Eye (tissue), 1 donor: ENCODE measurements around the gene WNT4.

ENCODE experiments used
- DNase-seq: peaks from one replicate; pipeline ENCODE4 v3.0.0-alpha.2; 2015

WNT4 gene

DNA sequence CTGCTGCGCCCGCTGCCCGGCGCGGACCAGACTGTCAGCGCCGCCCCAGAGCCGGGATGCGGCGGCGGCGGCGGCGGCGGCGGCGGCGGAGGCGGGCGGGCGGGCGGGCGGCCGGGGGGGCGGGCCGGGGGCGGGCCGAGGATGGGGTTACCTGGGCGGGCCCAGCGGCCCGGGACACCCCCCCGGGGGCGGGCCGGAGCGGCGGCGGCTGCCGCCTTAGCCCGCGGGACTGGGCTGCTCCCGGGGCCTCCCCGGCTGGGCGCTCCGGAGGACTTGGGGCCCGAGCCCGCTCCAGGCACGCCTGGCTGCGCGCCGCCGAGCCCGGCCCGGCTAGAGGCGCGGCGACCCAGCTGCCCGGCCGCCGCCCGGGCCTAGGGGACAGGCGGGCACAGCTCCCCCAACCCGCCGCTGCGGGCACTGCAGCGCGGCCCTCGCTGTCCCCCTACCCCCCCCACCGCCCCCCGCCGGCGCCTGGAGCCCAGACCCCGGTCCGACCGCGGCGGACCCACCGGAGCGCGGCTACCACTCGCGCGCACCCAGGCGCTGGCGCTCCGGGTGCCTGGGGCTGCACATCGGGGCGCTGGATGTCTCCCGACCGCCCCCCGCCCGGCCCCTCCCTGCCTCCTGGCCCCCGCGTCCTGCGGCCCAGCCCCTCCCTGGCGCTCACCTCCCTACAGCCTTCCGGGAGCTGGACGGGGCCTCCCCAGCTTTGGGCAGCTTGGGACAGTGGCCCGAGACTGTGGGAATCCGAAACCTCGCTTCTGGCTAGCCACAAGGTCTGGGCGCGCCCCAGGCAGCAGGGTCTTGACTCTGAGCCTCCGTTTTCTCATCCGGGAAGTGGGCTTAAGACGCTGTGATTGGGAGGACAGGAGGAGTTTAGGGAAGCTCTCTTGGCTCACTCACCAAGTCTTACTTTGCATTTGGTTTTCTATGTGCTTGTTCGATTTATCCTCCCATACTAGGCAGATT is at the start of gene WNT4:
TSS of gene WNT4 (minus strand) at position 33 of the 969 bp plus-strand sequence. CDS start 175 bp downstream, outside the sequence.
- peak; percentile 54 for DNase-seq

DNA sequence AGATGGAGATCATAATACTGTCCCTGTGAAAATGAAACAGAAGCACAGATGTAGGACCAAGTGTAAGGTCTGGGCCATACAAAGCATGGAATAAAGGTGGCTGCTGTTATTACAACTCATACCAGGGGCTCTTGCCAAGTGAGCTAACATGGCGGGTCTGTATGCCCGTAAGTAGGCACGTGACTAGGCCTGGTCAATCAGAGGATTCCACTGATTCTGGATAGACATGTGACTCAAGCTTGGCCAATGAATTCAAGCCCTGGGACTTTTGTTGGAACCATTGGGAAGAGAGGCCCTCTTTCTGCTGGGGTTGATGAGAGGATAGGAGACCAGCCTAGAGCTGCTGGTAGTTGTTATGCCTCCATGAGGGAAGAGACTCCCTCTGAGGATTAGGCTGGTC is 47.8 kb upstream of the WNT4 start:
- DNase-seq, result no peak

DNA sequence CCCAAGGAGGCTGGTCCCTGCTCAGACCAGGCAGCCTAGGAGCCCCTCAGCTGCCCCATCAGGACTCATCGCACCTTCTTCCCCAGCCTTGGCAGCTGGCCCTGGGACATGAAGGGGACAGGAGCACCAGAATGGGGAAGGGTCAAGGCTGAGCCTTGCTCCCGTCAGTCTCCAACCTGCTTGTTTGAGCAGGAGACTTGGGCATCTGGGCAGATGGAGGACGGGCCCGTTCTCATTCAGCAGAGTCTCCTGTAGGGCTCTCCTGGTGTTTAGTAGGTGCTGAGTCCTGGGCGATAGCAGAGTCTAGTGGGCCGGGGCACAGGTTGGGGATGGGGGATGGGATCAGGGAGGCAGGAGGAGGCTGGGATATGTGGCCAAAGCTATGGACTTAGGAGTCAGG is 47.4 kb upstream of the WNT4 start:
- no peak for DNase-seq

DNA sequence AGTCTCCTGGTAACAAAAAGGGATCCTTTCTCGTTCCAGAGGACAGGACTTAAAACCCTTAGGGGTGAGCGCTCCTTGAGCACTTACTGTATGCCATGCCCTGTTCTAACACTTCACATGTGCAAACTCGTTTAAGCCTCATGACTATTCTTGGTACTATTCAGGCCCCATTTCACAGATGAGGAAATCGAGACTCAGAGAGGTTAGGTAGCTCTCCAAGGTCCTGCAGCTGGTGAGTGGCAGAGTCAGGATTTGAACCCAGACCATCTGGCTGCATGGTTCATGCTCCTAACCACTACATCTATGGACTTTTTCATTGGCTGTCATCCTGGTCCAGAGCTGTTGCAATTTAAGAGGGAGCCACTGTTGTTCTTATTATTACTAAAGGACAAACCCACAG is 46.7 kb upstream of the WNT4 start:
- no peak for DNase-seq

DNA sequence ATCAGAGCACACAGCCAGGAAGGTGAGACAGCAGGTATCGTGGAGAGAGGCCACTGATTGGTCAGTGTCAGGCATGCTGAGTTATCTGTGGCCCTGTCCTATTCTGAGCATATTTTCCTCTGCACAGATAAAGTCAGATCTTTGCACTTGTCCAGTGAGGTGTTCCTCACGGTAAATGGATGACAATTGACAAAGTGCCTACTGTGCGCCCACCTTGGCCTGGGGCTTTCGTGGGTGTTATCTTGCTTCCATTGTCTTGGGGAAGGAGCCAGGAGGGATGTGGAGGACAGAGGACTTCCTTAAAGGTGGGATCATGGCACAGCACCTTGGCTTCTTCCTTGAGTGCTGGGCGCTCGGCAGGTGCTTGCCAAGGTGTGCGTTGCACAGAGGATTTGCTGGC is 46.0 kb upstream of the WNT4 start:
- DNase-seq, result no peak

DNA sequence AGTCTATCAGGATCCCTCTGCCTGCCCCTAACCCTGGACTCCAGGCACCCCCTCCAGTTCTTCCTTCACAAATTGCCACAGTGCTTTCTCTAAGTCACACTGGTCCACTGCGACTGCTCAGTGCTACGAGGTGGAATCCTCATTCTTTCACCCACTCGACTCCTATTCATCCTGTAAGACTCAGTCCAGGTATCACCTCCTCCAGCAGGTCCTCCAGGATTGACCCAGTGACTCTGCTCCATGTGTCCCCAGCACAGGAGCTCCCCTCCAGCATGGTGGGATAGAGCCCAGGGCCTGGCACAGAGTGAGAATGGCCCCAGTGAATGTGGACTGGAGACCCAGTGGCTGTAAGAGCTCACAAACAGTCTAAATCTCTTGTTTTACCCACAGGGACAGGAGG is 45.5 kb upstream of the WNT4 start:
- DNase-seq, result no peak

DNA sequence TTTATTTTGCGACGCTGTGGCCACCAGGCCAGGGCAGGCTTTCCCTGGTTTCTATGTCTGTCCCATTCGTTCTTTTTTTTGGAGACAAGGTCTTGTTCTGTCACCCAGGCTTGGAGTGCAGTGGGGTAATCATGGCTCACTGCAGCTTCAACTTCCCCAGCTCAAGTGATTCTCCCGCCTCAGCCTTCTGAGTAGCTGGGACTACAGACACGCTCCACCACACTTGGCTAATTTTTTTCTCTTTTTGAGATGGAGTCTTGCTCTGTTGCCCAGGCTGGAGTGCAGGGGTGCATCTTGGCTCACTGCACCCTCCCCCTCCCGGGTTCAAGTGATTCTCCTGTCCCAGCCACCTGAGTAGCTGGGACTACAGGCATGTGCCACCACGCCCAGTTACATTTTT is 43.4 kb upstream of the WNT4 start:
- DNase-seq, result no peak

DNA sequence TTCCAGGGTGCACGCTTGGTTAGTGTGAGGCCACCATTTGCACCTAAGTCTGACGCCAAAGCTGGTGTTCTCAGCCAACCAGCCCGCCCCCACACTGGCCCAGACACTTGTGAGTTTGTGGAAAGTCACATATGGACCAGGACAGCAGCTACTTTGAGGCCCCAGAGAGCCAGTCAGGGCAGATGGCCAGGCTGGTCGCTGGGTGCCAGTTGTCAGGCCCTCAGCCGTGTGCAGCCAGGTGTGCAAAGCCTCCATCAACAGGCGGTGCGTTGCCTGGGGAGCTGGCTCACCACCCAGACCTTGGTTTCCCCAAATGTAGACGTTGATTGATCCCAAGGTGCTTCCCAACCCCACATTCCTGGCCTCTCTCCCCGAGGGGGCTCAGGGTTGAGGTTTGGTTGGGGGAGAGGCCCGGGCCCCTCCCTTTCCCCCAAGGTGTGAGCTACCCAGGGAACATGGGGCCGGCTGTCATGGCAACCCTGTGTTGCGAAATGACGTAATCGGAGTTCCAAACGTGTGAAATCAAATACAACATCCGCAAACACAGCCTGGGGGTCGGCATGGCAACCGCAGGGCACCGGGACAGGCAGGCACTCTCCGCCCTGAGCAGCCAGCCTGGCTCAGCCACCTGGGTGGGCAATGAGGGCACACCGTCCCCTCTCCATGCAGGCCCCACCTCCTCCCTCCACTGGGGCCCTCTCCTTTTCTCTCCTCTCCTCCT is 42.2 kb upstream of the WNT4 start:
- DNase-seq, result peak; percentile 71

DNA sequence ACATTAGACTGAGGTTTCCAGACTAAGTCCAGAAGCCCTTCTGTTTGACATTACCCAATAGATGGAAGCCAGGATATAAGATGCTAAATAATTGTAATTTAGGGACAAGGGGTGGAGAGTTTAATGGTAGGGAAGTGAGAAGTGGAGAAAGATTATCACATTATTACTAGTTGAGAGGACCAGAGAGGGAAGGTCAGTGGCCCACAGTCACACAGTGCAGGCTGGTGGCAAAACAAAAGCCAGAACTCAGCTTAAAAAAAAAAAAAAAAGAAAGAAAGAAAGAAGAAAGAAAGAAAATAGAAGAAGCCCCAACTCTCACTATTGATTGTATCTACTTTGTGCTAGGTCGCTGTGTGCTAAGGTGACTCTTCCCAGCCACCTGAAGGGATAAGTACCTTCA is 41.6 kb upstream of the WNT4 start:
- DNase-seq, result no peak

DNA sequence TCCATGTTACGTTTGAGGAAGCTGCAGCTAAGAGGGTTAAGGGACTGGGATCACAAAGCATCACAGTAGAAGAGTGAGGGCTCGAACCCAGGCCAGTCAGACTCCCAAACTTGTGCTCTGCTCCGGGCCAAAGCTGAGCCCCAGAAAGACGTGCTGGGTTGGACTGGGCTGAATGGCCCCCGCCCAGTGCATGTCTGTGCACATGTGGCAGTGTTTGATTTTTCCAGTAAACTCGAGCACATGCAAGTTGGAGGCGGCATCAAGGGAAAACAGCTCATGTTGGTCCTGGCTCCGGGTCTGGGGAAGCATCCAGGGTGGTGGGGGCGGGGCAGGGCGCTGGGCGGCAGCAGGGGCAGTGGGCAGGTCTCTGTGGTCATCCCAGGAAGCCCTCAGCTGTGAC is 39.8 kb upstream of the WNT4 start:
- no peak for DNase-seq

DNA sequence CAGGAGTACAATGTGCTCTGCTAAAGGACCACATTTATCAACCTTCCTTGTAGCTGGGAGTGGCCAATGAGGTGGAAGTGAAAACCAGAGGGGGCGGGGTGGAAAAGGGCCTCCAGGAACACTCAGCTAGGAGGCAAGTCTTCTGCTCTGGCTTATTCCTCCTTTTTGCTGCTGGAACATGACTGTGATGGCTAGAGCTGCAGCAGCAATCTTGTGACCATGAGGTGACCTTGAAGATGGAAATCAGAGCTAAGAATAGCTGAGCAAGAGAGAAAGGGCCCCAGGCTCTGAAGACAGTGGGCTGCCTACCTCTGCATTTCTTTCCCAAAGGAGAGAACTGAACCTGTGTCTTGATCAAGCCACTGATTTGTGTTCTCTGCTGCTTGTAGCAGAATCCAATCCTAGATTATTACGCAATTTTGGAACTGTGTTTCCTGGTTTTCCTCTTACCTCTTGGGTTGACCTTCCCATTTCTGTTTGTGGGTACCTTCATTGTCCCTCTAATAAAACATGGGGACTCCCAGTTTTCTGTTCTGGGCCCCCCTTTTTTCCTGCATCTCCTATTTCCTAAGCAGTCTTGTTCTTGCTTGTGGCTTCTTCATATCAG is 36.4 kb upstream of the WNT4 start:
- no peak for DNase-seq

DNA sequence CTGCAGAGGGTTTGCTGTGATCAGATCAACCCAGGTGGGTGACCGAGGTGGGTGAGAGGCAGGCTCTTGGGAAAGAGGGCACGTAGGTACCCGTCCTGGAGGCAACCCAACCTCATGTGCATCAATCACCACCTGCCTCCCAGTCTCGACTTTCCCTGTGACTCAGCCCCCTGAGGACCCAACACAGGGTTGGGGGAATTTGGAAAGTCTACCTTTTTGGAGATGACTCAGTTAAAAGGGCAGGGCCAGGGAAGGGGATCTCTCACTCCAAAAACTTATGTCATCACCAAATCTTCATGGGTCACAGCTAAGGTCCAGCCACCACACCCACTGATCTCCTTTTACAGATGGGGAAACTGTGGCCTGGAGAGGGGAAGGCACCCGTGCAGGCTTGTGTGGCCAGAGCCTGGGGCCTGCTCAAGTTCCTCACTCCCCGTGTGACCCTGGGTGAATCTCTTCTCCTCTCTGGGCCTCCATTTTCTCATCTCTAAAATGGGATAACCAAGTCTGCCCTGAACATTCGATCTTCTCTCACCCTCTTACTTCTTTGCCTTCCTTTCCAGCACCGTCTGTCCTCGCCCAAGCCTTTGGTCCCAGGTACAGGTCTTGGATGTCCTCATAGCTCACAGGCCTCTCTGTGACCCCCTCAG is 34.6 kb upstream of the WNT4 start:
- no peak for DNase-seq

DNA sequence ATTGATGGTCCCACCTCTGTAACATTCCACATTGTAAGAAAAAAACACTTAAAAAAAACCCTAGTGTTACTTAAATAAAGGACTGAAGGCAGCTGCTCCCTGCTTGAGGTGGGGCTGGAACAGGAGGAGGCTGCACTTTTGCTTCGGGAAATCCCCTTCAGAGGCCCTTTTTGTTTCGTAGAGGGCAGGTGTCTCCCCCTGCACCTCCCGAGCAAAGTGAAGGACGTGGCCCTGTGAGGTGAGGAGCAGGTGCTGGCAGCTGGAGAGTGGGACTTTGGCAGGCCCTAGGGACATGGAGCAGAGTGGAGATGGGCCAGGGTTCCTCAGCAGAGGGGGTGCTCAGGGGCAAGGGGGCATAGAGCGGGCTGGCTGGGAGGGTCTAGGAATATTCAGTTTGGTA is 33.4 kb upstream of the WNT4 start:
- no peak for DNase-seq

DNA sequence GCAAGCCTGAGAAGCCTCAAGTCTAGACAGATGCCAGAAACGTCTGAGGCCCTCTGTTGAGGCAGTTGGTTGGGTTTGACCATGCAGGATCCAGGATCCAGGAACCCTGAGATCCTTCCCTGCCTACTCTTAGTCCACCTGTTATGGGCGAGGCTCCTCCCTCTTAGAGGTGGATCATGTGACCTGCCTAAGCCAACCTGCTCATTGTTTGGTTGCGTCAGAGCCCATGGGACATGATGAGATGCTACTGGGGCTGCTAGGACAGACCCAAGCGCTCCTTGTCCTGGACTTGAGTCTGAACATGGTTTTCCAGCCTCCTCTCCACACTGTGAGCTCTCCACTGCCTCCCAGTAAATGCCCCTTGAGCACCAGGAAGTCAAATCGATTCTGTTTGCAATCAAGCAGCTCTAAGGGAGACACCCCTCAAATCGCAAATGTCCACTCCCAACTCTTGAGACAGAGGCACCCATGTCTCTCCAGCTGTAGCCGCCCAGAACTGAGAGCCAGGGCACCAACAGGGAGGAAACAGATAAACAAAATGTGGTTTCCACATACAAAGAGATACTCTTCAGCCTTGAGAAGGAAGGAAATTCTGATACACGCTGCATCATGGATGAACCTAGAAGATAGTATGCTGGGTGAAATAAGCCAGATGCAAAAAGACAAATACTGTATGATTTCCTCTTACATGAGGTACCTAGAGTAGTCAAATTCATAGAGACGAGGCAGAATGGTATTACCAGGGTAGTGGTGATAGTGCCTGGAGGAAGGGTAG is 31.7 kb upstream of the WNT4 start:
- no peak for DNase-seq

DNA sequence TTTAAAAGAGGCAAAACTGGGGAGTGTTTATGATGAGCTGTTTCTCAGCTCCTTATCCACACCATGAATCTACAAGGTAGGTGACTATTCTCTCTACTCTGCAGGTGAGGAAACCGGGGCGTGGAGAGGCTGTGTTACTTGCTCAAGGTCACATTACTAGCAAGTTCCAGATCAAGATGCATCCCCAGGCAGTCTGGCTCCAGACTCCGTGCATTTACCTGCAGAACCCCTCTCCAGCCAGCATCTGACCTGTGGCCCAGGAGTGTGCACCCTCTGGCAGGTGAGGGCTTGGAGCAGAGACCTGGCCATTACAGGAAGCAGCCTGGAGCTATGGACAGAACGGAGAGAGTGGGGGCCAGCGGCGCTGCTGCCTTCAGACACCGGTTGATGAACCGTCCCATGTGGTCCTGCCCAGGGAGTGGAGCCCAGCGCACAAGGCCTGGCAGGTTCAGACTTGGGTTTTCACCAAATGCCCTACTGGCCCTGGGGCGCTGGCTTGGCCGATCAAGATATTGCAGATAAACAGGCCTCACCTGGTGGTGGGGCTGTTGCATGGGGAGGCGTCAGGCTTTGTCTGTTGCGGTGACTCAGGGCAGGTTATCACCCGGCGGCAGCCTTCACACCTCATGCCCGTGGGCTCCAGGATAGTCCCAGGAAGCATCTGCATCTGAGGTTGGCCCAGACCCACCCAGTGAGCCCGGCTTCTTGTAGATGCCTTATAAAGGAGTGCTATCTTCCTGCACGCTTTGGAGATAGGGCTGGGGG is 29.2 kb upstream of the WNT4 start:
- DNase-seq, result no peak

DNA sequence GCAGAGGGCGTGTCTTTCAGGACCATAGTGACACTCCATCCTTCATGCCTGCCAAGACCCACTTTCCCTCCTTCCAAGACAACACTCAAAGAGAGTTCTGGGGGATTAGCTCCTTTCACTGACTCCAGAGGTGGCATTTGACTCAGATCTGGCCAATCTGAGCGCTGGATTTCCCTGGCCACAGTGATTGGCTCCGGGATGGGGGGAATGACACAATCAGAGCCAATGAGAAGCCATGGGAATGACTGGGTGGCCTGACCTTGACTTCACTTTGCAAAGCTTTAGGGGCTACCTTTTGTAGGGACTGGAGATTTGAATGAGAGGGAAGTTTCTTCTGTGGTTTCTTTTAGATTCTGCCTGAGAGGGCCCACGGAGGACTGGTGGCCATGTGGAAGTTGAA is 26.9 kb upstream of the WNT4 start:
- no peak for DNase-seq

DNA sequence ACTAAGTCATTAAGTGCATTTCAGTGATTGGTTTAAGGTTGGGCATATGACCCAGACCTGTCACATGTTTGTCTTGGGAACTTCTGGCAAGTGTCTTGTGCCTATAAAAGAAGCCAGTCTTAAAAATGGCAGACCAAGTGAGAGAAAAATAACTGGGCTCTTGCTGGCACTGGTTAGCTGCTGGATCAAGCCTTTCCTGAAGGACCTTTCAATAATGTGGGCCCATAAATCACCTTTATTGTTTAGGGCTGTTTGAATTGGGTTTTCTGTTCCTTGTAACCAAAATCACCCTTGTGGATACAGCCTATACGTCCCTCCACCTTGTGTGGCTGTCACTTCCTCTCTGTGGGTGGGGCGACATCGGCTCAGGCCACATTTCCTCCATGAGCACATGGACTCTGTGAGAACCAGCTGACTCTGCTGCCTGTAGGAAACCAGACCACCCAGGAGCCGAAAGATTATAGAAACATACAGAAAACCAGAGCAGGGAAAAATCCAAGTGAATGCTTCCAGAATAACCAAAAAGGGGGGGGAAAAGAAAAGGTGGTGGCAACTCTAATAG is 25.6 kb upstream of the WNT4 start:
- DNase-seq, result no peak

DNA sequence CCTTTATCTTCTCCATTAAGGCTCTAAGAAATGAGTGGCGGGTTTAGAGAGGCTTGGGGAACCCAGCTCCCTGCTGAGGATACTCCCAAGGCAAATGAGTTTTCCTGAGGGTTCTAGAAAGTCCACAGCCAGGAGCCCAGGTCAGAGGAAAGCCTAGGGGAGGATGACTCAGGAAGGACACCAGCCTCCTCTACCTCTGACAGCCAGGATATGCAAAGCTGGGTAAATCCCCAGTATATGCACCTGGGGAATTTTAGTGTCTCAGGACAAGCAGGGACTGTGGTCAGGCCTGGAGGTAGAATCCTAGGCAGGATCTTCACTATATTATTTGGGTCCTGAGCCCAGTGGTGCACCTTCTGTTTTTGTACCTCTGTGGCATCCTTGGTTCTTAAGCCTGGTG is 23.5 kb upstream of the WNT4 start:
- no peak for DNase-seq

DNA sequence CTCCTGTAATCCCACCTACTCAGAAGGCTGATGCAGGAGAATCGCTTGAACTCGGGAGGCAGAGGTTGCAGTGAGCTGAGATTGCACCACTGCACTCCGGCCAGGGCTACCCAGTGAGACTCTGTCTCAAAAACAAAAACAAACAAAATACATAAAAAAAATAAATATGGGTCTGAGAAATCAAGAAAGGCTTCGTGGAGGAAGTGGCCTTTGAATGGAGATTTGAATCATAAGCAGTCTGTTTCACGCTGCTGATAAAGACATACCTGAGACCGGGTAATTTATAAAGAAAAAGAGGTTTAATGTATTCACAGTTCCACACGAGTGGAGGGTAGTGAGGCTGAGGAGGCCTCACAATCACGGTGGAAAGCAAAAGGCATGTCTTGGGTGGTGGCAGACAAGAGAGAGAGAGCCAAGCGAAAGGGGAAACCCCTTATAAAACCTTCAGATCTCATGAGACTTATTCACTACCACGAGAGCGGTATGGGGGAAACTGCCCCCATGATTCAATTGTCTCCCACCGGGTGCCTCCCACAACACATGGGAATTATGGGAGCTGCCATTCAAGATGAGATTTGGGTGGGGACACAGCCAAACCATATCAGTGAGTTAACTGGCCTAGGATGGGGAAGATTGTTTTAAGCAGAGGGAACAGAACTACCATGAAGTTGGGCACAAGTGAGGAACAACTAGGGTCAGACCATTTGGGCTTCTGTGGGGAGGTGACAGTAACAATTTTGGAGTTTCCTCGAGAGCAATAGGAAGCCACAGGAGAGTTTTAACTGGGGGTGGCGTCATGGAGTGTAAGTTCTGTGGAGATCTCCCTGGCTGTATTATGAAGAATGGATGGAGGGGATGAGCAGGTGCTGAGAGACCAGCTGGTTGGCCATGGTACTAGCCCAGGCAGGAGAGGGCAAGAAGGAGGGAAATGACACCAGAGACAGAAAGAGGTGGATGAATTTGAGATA is 22.2 kb upstream of the WNT4 start:
- DNase-seq, result no peak

DNA sequence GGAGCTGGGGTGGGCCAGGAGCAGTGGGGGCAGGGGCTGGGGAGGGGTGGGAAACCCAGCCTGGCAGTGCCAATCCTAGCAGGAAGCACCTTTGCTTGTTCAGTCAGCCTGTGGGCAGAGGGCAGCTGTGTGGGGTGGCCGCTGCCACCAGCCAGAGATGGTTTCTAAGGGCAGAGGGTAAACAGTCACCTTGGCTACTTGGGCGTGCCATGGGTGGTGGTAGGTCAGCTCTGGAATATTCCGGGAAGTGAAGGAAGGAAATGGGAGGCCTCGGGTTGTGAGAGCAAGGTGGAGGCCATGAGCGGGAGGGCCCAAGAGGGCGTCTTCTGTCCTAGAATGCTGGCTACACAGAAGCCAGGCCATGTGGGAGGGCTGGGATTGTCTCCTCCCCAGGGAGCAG is 20.7 kb upstream of the WNT4 start:
- DNase-seq, result no peak
